Inflammatory macrophage (primary cell): ENCODE data around the gene GRK3.
A peak's percentile ranks its signal among the peaks of the same experiment; 100 is the strongest.

Source experiments
- DNase-seq, 2 donors: peaks; one replicate each; pipeline ENCODE4 v3.0.0-alpha.2; 2020 to 2022

The GRK3 gene

GRCh38 chr22:25668437-25668836 lies 104.0 kb downstream of the GRK3 start:
- no peak for DNase-seq

- peak; percentile 51 to 52 for DNase-seq
These were observed 105.0 kb downstream of the GRK3 start for GRCh38 chr22:25669253-25670069.

GRCh38 chr22:25670070-25670461 lies 105.6 kb downstream of the GRK3 start:
- no peak for DNase-seq

GRCh38 chr22:25672289-25673084 lies 108.0 kb downstream of the GRK3 start:
- no peak for DNase-seq

GRCh38 chr22:25673713-25674112 lies 109.2 kb downstream of the GRK3 start:
- no peak for DNase-seq

- DNase-seq = no peak
These were observed 113.2 kb downstream of the GRK3 start for GRCh38 chr22:25677631-25678030.

- no peak for DNase-seq
These were observed 115.6 kb downstream of the GRK3 start for GRCh38 chr22:25680051-25680450.

GRCh38 chr22:25680956-25681355 lies 116.5 kb downstream of the GRK3 start:
- DNase-seq = no peak

GRCh38 chr22:25682109-25682508 lies 117.6 kb downstream of the GRK3 start:
- DNase-seq = no peak

GRCh38 chr22:25688627-25689026 lies 124.2 kb downstream of the GRK3 start:
- no peak for DNase-seq

- DNase-seq = no peak
These were observed 125.2 kb downstream of the GRK3 start for GRCh38 chr22:25689631-25690030.

- DNase-seq = no peak
These were observed 126.3 kb downstream of the GRK3 start for GRCh38 chr22:25690798-25691197.

- DNase-seq = no peak
These were observed 128.2 kb downstream of the GRK3 start for GRCh38 chr22:25692397-25693267.

- no peak for DNase-seq
These were observed 128.7 kb downstream of the GRK3 start for GRCh38 chr22:25693268-25693565.

- DNase-seq = no peak
These were observed 129.9 kb downstream of the GRK3 start for GRCh38 chr22:25694196-25694907.

GRCh38 chr22:25695146-25695545 lies 130.7 kb downstream of the GRK3 start:
- no peak for DNase-seq

GRCh38 chr22:25696763-25697162 lies 132.3 kb downstream of the GRK3 start:
- DNase-seq = no peak

- DNase-seq = no peak
These were observed 132.7 kb downstream of the GRK3 start for GRCh38 chr22:25697181-25697664.

GRCh38 chr22:25697978-25698377 lies 133.5 kb downstream of the GRK3 start:
- no peak for DNase-seq

GRCh38 chr22:25698461-25698860 lies 134.0 kb downstream of the GRK3 start:
- DNase-seq = no peak

GRCh38 chr22:25698978-25699377 lies 134.5 kb downstream of the GRK3 start:
- DNase-seq = no peak

GRCh38 chr22:25701056-25701780 lies 136.7 kb downstream of the GRK3 start:
- no peak for DNase-seq
